ENCODE data around the gene RBAK. TPM values are rescaled to one million over a fixed set of nuclear protein-coding genes. Genes with fewer than 3 reads are reported as not detected.
A peak's percentile ranks its signal among the peaks of the same experiment; 100 is the strongest.
"Not testable (repeated sequence)": the region's sequence is repeated elsewhere in the genome, so short reads cannot be mapped to it uniquely, and the experiment has no call there.

RBAK gene
- 14.8 TPM for total RNA-seq

GRCh38 chr7:5045558-5046396 lies at the start of gene RBAK:
RBAK (plus strand) TSS chr7:5045860; CDS start chr7:5048077, 2,217 bp downstream.
- ATAC-seq: peak; percentile 100
- intact Hi-C loops (cut with DNase I): no loop called here
- peak; percentile 94 for DNase-seq (ENCODE audit: low spot score)

- intact Hi-C loops (cut with DNase I): no loop called here
- ATAC-seq: no peak
Measured at GRCh38 chr7:4996696-4997222, 48.9 kb upstream of the RBAK start.

GRCh38 chr7:4998244-4998643 lies 47.4 kb upstream of the RBAK start:
- intact Hi-C loops (cut with DNase I): no loop called here
- DNase-seq (ENCODE audit: low spot score) (no peak), ATAC-seq (no peak)

More at GRCh38 chr7:4996696-4997222, 48.9 kb upstream of the RBAK start:
- DNase-seq (ENCODE audit: low spot score): no peak

- DNase-seq (ENCODE audit: low spot score): no peak
- intact Hi-C loops (cut with DNase I): no loop called here
- no peak for ATAC-seq
Measured at GRCh38 chr7:4998910-4999309, 46.8 kb upstream of the RBAK start.

- ATAC-seq (no peak), DNase-seq (ENCODE audit: low spot score) (no peak)
- intact Hi-C loops (cut with DNase I): no loop called here
Measured at GRCh38 chr7:4999369-4999950, 46.2 kb upstream of the RBAK start.

GRCh38 chr7:5001003-5001402 lies 44.7 kb upstream of the RBAK start:
- intact Hi-C loops (cut with DNase I): no loop called here
- no peak for ATAC-seq
- no peak for DNase-seq (ENCODE audit: low spot score)

GRCh38 chr7:5001911-5002310 lies 43.7 kb upstream of the RBAK start:
- ATAC-seq (no peak), DNase-seq (ENCODE audit: low spot score) (no peak)
- intact Hi-C loops (cut with DNase I): no loop called here

GRCh38 chr7:5005066-5005465 lies 40.6 kb upstream of the RBAK start:
- no peak for ATAC-seq
- intact Hi-C loops (cut with DNase I): no loop called here
- no peak for DNase-seq (ENCODE audit: low spot score)

- DNase-seq (ENCODE audit: low spot score): no peak
- intact Hi-C loops (cut with DNase I): no loop called here
- no peak for ATAC-seq
Measured at GRCh38 chr7:5012985-5013384, 32.7 kb upstream of the RBAK start.

- intact Hi-C loops (cut with DNase I); DNase-seq (ENCODE audit: low spot score); ATAC-seq: not testable (repeated sequence)
Measured at GRCh38 chr7:5015936-5016335, 29.7 kb upstream of the RBAK start.

GRCh38 chr7:5017626-5018025 lies 28.0 kb upstream of the RBAK start:
- DNase-seq (ENCODE audit: low spot score); ATAC-seq; intact Hi-C loops (cut with DNase I): not testable (repeated sequence)

- intact Hi-C loops (cut with DNase I): no loop called here
- DNase-seq (ENCODE audit: low spot score) (no peak), ATAC-seq (no peak)
Measured at GRCh38 chr7:5020098-5020497, 25.6 kb upstream of the RBAK start.

- intact Hi-C loops (cut with DNase I); DNase-seq (ENCODE audit: low spot score); ATAC-seq: not testable (repeated sequence)
Measured at GRCh38 chr7:5020976-5021550, 24.6 kb upstream of the RBAK start.

- intact Hi-C loops (cut with DNase I); ATAC-seq; DNase-seq (ENCODE audit: low spot score): not testable (repeated sequence)
Measured at GRCh38 chr7:5023626-5024025, 22.0 kb upstream of the RBAK start.

GRCh38 chr7:5027796-5028410 lies 17.8 kb upstream of the RBAK start:
- DNase-seq (ENCODE audit: low spot score); ATAC-seq; intact Hi-C loops (cut with DNase I): not testable (repeated sequence)

- ATAC-seq; intact Hi-C loops (cut with DNase I); DNase-seq (ENCODE audit: low spot score): not testable (repeated sequence)
Measured at GRCh38 chr7:5033186-5033585, 12.5 kb upstream of the RBAK start.

GRCh38 chr7:5035276-5035675 lies 10.4 kb upstream of the RBAK start:
- no peak for ATAC-seq
- intact Hi-C loops (cut with DNase I): no loop called here

GRCh38 chr7:5036446-5036845 lies 9.2 kb upstream of the RBAK start:
- DNase-seq (ENCODE audit: low spot score): no peak
- no peak for ATAC-seq
- intact Hi-C loops (cut with DNase I): no loop called here

More at GRCh38 chr7:5035276-5035675, 10.4 kb upstream of the RBAK start:
- DNase-seq (ENCODE audit: low spot score): no peak

- no peak for DNase-seq (ENCODE audit: low spot score)
- no peak for ATAC-seq
- intact Hi-C loops (cut with DNase I): no loop called here
Measured at GRCh38 chr7:5041047-5041446, 4.6 kb upstream of the RBAK start.

Measured in sciatic nerve (tissue), 2 donors.